SW 1271 (cell line): ENCODE data around the gene MAST4.

ENCODE experiments used
- DNase-seq, 2 experiments: peaks; one replicate each; lab custom pipeline; 2025; lab: John Stamatoyannopoulos, UW

The MAST4 gene

DNA sequence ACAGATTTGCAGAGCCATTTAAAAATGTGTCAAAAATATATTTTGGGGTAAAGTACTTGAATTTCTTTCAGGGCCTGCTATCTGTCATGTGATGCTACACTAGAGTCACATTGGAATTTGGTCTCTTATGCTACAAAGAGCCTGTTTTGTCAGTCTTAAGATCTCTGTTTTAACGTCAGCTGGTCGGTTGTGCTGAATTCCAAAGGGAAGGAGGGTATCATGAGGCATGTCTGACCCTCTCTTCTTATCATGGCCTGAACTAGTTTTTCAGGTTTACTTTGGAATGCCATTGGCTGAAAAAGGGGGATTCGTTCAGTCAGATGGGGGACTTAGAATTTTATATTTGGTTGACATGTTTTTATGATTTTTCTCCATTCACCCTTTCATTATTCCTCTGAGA is 309.8 kb downstream of the MAST4 start:
- DNase-seq: no peak

DNA sequence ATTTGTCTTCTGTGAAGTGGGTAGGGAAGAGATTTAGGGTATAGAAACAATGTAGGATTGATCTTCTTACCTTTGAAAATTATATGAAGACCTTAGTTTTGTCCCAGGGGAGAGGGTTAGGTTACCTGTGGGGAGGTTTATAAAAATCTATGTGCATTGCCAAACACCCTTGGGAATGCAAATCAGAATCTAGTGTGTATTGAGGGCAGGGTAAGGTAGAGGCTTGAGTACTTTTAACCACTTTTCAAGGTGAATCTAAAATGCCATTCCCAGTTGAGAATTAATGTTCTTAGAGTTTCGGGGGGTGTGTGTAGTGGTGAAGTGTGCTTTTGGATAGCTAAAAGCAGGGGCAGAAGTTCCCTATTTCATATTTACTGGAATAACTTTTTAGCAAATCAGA is 312.0 kb downstream of the MAST4 start:
- no peak for DNase-seq

DNA sequence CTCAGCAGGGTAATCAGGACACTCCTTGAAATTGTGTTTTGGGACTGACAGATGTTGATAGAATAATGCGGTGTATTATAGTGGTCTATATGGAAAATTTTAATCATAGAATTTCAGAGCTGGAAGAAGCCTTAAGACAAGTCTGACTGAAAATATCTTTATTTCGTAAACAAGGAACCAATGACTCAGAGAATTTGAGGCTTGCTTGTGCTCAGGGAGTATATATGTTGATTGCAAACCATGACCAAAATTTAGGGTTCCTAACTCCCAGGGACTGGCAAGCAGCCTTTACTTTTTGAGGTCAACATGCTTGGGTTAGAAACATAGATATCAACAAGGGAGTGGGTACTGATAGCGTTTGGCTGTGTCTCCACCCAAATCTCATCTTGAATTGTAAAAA is 313.2 kb downstream of the MAST4 start:
- DNase-seq: no peak

DNA sequence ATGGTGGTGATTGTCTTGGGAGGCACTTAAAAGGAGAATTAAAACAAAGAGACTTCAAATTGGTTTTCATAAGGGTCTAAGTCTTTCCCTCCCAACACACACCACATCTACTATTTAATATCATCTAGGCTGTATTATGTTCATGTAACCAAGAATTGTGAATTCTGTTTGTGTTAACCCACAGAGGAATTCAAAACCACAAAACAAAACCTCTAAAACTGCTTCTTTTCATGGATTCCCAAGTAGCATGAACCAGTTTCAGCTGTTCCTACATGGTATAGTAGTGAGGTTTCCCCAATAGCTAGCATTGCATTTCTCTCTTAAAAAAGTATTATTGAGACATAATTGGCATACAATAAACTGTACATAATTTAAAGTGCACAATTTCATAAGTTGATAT is 316.6 kb downstream of the MAST4 start:
- no peak for DNase-seq

DNA sequence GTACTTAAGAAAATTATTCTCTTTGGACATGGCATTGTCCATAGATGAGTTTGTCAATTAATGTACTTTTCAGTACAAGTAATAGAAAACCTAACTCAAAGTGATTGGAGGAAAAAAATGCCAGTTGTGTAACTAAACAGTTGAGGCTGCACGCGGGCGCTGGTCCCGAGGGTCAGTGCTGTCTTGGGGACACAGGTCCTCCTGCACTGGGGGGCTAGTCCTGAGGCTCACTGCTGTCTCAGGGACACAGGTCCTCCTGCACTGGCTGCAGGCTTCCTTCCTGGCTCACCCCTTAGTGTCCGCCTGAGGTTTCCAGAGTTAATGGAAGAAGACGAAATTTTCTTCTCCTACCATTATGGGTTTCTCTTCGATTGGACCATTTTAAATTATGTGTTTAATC is 319.3 kb downstream of the MAST4 start:
- DNase-seq: no peak

DNA sequence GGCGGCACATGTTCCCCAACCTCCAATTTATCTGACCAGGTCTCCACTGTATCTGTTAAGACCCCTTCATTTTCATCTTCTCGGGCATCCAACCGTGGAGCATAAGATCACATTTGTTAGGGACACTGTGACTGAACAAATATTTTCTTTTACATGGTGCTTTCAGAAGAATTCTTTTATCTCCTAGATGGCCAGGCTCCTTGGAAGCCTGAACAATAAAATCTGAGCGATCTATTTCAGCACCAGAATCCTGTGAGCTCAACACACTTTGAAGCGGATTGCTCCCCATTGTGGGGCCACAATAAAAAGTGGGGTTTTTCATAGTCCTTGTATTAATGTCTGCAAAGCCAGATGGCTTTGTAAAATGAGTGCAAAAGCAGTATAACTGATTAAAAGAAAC is 326.7 kb downstream of the MAST4 start:
- DNase-seq: no peak

DNA sequence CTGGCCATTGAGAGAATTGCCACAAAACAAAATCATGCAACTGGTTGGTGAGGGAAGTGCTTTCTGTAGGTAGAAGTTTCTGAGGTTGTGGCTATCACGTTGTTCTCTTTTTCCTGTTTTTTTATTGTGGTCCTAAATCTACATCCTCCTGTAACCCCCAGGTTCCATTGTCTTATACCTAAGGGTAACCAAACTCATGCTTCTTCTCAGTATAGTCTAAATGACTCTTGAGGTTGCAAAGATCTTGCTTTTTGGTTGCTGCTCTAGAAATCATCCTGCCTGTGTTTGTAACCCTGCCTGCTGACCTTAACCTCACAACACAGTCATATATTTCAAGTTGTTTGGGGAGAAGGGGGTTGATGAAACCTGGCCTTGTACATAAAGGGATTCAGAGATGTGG is 327.3 kb downstream of the MAST4 start:
- DNase-seq: no peak

DNA sequence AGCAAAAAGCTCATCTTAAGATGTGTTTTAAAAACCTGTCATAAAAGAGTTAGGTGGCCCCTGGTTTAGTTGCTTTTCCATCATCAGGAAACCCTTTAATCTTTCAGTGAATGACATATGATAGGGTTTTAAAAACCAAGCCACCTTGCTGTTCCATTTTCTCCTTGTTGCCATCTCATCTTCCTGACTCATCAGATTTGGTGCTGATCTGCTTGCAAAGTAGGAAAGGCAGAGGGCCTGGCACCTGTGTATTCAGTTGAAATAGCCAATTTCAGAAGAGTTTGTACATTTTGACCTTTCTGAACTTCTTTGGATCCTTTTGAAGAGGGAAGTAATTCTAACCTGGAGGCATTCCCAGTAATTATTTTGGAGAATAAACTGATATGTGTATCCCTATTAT is 327.7 kb downstream of the MAST4 start:
- DNase-seq: no peak

DNA sequence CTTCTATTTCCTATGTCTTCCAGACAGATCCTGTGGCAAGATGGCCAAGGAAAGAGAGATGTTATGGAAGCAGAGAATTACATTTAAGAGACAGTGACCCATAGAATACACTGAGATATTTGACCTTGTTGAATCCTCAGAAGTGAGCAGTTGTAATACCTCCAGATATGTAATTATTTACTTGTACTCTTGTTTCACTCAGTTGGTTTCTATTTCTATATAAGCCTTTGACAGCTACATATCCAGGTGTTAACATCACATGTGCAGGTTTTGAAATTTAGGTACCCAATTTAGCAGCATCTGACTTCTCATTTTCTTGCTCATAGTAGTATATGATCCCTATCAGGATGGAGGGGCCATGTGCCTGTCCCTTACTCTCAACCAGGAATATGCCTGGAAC is 330.9 kb downstream of the MAST4 start:
- DNase-seq: no peak

DNA sequence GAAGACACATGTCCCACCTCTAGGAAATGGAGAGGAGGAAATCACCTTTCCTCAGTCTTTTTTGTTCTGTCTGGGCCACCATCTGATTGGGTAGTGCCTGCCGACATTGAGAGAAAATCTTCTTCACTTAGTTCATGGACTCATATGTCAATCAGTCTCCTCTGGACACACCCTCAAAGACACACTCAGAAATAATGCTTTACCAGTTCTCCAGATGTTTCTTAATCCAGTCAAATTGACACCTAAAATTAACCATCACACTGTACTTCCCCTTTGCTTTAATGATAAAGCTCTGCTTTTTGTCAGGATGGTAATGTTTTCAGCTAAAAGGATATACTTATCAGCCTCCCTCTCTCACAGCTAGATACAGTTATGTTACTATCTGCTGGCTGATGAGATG is 333.1 kb downstream of the MAST4 start:
- DNase-seq: no peak

DNA sequence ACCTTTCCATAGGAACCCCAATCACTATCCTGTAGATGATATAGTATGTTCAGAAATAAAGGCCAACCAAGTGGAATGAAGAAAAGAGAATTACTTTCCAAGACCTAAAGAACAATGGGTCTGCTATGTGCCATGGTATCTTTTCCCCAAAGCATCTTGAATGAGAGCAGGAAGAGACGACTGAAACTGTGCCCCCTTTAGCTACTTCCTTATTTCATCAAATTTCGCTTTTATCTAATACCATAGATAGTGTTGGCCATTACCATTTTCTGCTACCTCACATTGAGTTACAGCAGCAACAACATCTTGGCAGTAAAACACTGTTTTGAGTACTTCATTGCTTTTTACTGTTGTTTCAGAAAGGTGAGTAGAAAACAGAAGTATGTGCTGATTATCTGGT is 333.8 kb downstream of the MAST4 start:
- DNase-seq: no peak

DNA sequence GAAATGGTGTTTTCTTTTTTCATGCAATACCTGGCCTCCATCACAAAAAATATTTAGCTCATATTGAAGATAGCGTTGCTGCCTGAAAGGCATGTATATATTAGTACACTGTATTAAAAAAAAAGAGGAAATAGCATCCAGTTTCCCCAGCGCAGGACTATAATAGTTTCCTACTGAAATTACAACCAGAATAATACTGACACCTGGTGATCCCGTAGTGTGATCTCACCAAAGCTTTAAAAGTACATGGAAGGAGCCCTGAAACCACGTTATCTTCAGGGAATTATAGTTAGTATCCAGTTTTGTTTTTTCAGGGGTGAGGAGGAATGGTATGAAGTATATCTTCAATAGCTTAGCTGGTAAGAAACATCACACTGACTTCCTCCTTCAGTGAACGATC is 335.5 kb downstream of the MAST4 start:
- no peak for DNase-seq

DNA sequence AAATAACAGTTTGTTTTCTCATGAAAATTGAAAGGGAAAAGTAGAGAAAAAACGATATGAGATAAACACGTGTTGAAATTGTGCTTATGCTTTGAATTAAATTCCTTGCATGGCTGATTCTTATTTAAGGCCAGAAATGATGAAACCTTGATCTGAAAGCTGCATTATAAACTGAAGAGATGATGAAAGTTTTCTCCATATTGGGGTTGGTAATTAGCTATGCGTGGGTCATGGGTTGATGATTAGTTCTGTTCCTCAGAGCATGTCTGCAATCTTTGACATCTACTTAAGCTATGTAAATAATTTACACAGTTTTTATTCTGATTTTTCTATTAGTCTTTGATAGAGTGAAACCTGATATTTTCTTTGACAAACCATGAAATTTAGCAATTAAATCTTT is 336.3 kb downstream of the MAST4 start:
- DNase-seq: no peak

DNA sequence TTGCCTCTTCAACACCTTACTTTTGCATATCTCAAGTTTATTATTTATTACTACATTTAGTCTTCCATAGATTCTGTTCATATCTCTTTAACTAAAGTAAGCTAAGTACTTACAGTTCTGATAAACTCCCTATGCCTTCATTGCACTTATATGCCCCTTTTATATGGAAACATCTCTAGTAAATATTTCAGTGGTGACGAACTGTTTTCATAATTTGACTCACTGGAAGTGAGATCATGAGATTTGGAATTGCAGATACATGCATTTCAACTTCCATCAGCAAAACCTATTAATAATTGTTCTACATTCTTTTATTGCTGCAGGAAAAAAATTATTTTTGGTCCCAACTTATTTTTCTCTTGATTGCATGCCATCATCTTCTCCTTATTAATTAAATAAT is 336.9 kb downstream of the MAST4 start:
- DNase-seq: no peak

DNA sequence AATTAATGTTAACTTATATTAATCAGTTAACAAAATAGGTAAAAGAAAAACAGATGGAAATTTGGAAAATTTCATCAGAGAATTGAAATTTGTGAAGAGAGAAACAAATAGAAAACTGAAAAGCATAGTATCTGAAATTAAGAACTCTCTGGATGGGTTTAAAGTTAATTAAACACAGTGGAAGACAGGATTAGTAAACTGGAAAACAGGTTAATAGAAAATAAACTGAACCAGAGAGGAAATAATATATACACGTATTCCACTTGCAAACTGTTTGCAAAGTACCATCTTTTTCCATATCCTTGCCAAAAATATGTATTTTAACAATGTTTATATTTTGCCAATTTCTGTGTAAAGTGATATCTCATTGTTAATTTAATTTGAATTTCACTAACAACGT is 342.9 kb downstream of the MAST4 start:
- DNase-seq: no peak

DNA sequence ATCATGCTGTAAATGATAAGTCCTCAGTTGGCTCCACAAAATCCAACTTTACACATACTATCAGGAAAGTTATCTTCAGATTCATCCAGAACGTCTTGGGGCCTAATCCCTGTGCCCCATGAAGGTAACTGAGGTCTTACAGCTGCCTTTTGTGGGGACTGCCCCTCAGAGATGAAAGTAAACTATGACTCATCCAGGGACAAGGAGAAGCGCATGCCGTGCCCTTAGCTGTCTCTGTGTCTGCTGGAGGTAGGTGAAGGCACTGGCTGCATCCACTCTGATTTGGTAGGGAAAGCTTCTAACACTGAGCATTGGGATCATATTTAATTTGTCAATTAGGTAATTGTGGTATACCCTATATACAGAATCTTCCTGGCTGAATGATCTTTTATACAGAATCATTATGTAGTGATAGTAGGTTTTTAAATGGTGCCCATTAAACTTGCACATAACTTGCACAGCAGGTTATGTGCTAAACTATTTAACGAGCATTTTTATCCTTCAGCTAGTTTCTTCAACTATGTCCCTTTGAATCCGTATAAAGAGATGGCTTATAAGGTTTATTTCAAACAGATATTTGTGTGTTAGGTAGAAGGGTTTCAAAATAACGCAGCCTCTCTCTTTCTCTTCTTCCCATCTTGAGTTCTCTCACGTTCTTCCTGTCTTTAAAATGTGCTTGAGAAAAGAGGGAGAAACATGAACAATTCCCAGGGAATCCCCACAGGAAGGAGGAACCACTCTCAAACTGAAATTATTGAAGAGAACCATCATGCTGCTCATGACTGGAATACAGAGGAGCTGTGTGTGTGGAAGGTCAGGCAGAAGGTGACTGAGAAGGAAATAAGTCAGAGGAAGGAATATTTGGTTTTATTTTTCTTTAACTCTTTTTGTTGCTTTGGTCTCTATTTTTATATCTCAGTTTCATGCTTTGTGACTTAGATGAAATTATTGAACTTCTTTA is 349.5 kb downstream of the MAST4 start:
- DNase-seq: no peak

DNA sequence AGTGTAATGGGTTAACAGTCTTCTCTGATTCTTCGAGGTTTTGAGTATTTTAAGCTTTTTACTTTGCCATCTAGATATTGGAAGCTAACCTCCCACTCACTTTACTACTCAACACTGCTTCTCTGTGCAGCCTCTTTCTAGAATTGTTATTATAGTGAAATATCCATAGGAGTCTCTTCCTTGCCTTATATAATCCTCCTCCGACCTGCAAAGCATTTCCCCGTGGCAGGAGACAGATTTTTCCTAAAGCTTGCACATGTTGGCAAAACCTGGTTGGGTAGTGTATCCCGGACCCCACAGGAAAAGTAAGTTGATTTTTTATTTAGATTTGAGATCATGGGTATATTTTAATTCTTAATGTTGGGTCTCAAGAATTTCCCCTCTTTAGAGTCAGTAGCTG is 351.3 kb downstream of the MAST4 start:
- no peak for DNase-seq

DNA sequence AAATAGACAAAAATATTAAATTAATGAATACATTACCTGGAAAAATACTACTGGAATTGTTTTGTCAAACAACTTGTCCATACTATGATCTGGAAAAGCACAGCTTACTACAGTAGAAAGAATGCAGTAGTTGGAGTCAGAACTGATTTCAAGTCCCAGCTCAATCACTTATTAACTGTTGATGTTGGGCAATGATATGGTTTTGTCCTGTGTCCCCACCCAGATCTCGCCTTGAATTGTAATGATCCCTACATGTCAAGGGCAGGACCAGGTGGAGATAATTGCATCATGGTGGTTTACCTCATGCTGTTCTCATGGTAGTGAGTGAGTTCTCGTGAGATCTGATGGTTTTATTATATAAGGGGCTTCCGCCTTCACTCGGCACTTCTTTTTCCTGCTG is 352.9 kb downstream of the MAST4 start:
- no peak for DNase-seq

DNA sequence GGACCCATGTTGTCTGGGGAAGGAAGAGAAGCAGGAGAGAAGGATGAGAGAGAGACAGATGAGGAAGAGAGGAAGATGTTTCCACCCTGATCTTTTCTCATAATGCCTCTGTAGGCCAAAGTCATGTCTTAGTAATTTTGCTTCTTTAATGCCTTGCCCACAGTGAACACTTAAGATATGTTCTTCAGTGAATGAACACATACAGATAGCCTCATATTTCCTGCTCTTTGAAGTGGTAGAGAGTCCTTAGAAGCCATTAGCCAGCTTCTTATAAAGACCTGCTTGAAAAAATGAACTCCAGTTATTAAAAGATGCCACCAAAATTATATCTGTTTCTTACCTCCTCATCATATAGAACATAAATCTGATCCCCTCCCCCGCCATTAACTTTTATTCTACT is 356.0 kb downstream of the MAST4 start:
- DNase-seq: no peak

DNA sequence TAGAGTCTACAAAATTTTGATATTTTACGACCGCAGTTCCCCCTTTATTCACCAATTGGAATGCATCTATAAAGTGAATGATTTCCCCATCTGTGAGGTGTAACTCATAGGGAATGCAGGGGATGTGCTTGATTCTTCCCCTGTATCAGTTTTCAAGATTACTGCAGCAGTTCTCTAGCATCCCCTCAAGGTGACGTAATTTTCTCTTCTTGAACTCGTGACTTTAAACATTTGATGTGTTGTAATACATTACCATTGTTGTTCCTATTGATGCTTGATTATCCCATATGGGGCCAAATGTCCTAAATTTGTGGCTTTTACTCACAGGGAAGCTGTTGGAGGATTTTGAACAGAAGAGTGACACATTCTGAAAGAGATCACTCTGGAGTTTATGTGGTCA is 360.2 kb downstream of the MAST4 start:
- no peak for DNase-seq

DNA sequence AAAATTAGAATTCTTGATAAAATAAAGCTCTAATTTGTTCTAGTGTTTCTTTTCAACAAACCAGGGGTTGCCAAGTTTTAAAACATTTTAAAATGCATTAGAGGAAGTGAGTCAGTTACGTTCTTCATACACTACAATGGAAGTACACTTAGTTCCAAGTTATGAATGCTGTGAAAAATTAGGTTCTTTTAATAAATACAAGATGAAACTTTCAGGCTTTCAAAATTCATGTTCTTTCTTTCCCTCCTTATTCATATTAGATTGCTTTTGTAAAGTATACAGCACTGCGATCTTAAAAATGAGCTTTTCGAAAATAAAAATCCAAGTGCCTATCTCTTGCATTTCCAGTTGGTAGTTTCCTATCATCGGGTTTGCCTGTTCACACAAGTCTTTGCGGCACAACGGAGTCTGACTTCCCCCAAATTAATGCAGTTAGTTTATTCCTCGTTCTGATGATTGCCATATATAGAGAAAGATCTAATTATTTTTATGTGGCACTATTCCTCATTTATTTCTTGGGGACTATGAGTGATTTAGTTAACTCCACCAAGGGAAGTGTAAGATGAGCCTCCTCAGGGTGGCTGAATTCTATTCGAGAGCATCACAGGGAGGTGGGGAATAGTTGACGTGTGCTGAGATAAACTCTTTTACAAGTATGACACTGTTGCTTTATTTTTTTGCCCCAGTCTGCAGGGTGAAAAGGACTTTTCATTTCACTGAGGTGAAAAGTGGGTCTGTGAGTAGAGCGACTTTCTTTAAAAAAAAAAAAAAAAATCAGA is 362.2 kb downstream of the MAST4 start:
- no peak for DNase-seq

DNA sequence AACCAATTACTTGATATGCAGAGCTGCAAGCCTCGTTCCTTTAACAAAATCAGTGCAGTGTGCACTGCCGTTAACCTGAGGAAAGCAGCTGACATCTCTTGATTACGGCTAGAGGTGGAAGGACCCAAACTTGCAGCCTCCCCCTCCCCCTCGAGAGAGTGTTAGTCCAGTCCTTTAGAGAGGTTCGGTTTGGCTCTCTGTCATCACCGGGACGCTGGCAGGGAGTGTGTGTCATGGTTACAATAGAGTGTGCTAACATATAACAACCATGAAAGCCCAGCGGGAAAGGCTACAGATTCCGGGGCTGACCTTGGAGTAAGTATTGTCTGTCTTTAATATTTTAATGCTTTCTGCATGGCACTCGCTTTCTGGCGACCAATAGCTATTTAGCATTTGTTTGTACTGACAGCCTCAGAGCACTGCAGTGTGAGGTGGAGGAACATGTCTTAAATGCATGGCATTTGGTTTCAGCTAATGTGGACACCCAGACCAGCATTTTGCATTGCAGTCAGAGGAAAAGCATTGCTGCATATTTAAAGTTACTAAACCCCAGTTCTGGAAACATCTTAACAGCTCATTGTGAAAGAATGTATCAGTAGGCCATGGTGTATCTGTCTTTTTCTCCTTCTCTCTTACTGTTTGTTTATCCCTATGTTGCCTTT is 362.9 kb downstream of the MAST4 start:
- no peak for DNase-seq

DNA sequence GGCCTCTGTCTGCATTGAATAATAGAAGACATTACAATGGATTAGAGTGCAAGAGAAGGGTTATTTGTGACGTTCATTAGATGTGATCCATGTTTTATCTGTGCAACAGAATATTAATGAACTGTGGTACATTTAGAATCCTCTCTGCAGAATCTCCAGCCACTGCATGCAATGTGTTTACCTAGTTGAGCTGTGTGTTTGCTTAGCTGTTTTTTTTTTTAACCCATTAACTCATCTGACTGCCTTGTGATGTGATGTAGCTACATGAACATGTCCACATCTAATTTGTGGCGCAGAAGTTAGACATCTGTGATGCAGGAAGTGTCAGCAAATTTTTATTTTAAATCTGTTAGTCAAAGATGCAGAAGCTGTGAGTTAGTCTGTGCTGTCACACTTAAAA is 363.5 kb downstream of the MAST4 start:
- no peak for DNase-seq
